ENCODE measurements around the gene DEFB113.

GRCh38 chr6:49987749-49988148, 18.3 kb upstream of the DEFB113 start:
- no peak for TF ChIP-seq SP1 (IDR thresholded peaks at IDR 0.05)
- TF ChIP-seq ARNT (IDR thresholded peaks at IDR 0.05): no peak
- no peak for TF ChIP-seq FOXA1 (IDR thresholded peaks at IDR 0.05)
- no peak for TF ChIP-seq LEF1 (IDR thresholded peaks at IDR 0.05; ENCODE audit: borderline replicate concordance)
- no peak for TF ChIP-seq BHLHE40 (IDR thresholded peaks at IDR 0.05; ENCODE audit: borderline replicate concordance)
- TF ChIP-seq FOXM1 (IDR thresholded peaks at IDR 0.05; ENCODE audit: borderline replicate concordance): no peak
- TF ChIP-seq PKNOX1 (IDR thresholded peaks at IDR 0.05): no peak
- TF ChIP-seq SUZ12 (IDR thresholded peaks at IDR 0.05): no peak
- TF ChIP-seq TARDBP (IDR thresholded peaks at IDR 0.05): no peak
- TF ChIP-seq ELF4 (IDR thresholded peaks at IDR 0.05): no peak
- TF ChIP-seq FOXK2 (IDR thresholded peaks at IDR 0.05): no peak
- no peak for TF ChIP-seq HDGF (IDR thresholded peaks at IDR 0.05; ENCODE audit: borderline replicate concordance)
- TF ChIP-seq L3MBTL2 (conservative IDR thresholded peaks at IDR 0.05): no peak

All from HEK293T (cell line).